Ovary (tissue), 3 donors: Measurements from ENCODE around the gene FKBP9.

Experiments
- POLR2A ChIP-seq: fragments of 450-650 bp; IDR thresholded peaks from one replicate; pipeline ENCODE4 v1.6.1; 2017; ENCODE audit warnings: antibody characterized with exemption, mild to moderate bottlenecking, moderate library complexity
- TF ChIP-seq, protein P1 (sequence below), 3 donors: fragments of 450-650 bp in 2 of 3; fragments of 200-600 bp in 1 of 3; IDR thresholded peaks; one replicate each; pipeline versions ENCODE4 v1.5.1 to v1.8.0; 2016 to 2022; ENCODE audit warnings: antibody characterized with exemption in 3 of 3, mild to moderate bottlenecking in 1 of 3
- donor health status: DM: no; HTN: no; CAD: no.

- TF ChIP-seq POLR2A = no peak
- TF ChIP-seq, protein P1, sequence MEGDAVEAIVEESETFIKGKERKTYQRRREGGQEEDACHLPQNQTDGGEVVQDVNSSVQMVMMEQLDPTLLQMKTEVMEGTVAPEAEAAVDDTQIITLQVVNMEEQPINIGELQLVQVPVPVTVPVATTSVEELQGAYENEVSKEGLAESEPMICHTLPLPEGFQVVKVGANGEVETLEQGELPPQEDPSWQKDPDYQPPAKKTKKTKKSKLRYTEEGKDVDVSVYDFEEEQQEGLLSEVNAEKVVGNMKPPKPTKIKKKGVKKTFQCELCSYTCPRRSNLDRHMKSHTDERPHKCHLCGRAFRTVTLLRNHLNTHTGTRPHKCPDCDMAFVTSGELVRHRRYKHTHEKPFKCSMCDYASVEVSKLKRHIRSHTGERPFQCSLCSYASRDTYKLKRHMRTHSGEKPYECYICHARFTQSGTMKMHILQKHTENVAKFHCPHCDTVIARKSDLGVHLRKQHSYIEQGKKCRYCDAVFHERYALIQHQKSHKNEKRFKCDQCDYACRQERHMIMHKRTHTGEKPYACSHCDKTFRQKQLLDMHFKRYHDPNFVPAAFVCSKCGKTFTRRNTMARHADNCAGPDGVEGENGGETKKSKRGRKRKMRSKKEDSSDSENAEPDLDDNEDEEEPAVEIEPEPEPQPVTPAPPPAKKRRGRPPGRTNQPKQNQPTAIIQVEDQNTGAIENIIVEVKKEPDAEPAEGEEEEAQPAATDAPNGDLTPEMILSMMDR (IDR thresholded peaks at IDR 0.05) = no peak
These were observed 27.7 kb upstream of the FKBP9 start for GRCh38 chr7:32929430-32930143.
